Left lung (tissue), 10 donors: ENCODE results near the gene PDIA4. TPM values are rescaled to one million over a fixed set of nuclear protein-coding genes. Genes with fewer than 3 reads are reported as not detected.
"Not testable (repeated sequence)": the region's sequence is repeated elsewhere in the genome, so short reads cannot be mapped to it uniquely, and the experiment has no call there.

Experiments
- ATAC-seq: fragments of 200-7000 bp; cut with Tn5 transposase; one replicate; pipeline ENCODE4 v1.9.1; 2020; ENCODE audit warnings: moderate library complexity
- DNase-seq, 4 donors: peaks; one replicate each; pipeline ENCODE4 v3.0.0-alpha.2; 2013 to 2020
- H3K27ac ChIP-seq, 2 donors: fragments of 200-600 bp; sonication (generic) in 1 of 2; one replicate each; pipeline versions ENCODE4 v1.5.0 to v1.8.0; 2020 to 2021
- H3K27me3 ChIP-seq, 2 donors: fragments of 200-600 bp; sonication (generic) in 1 of 2; one replicate each; pipeline versions ENCODE4 v1.5.0 to v1.8.0; 2020 to 2021
- H3K36me3 ChIP-seq, 2 donors: fragments of 200-600 bp; sonication (generic) in 1 of 2; one replicate each; pipeline versions ENCODE4 v1.5.0 to v1.8.0; 2020 to 2021
- H3K4me1 ChIP-seq, 2 donors: fragments of 200-600 bp; one replicate each; pipeline ENCODE4 v1.8.0; 2021
- H3K4me3 ChIP-seq, 2 donors: fragments of 200-600 bp; sonication (generic) in 1 of 2; one replicate each; pipeline versions ENCODE4 v1.5.0 to v1.8.0; 2020 to 2021; ENCODE audit warnings: mild to moderate bottlenecking in 1 of 2
- H3K9me3 ChIP-seq, 2 donors: fragments of 200-600 bp; sonication (generic) in 1 of 2; one replicate each; pipeline versions ENCODE4 v1.5.0 to v1.8.0; 2020 to 2021
- intact Hi-C, 2 donors: fragments of 100-400 bp; cut with DNase I; formaldehyde crosslinking; loops; one replicate each; pipeline versions ENCODE4 v1.11.2 to v1.14.2; 2022
- polyA plus RNA-seq, 6 donors: library from polyadenylated mRNA; unstranded; fragments of 120-200 nt; gene quantifications; one replicate each; pipeline ENCODE4 v1.2.1, GENCODE V29; 2013; ENCODE audit not compliant: insufficient read length in 6 of 6
- total RNA-seq, 2 donors: library from RNA; stranded (reverse); fragmentation: NEBNext Ultra II Directional; extraction: Animal tissue kit (Norgen Biotek cat#: 25700); gene quantifications; one replicate each; pipeline ENCODE4 v1.2.1, GENCODE V29; 2021
- TF ChIP-seq, protein P1 (sequence below), 2 donors: fragments of 200-600 bp; sonication (generic) in 1 of 2; IDR thresholded peaks; one replicate each; pipeline versions ENCODE4 v1.5.0 to v1.8.0; 2021; ENCODE audit warnings: antibody characterized with exemption in 2 of 2
- donor health status: DM: no; HTN: yes; CAD: no.
- donor health status: DM: no; HTN: no; CAD: no.

The PDIA4 gene
- total and polyA plus RNA-seq, 8 donors, result 136 to 239 (median 172) TPM

DNA sequence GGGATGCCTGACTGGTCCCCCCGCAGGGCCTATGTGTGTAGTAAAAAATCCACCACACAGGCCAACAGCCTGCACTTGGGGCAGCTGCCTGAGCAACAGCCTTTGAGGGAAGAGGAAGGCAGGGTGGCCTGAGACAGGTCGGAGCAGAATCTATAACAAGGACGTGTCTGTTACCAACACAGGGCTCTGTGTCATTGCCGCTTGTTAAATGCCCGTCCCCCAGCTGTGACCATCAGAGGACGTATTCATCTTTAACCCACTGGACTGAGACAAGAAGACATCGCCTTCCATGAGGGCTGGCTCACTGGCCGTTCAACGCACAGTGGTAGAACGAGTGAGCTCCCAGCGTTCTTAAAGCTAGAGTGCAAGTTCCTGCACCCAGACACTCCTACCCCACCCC lies 7.8 kb downstream of the PDIA4 start:
- Histone ChIP-seq H3K36me3 (peaks cover 0 to 55% of the 10 kb centered on the region in 2 donors), H3K4me1 (peaks cover 0 to 6% of the 10 kb centered on the region in 2 donors), H3K27ac (no peak overlapping the region), H3K4me3 (no peak overlapping the region), H3K27me3 (no peaks in the 10 kb centered on the region), H3K9me3 (no peaks in the 10 kb centered on the region)
- TF ChIP-seq, protein P1, sequence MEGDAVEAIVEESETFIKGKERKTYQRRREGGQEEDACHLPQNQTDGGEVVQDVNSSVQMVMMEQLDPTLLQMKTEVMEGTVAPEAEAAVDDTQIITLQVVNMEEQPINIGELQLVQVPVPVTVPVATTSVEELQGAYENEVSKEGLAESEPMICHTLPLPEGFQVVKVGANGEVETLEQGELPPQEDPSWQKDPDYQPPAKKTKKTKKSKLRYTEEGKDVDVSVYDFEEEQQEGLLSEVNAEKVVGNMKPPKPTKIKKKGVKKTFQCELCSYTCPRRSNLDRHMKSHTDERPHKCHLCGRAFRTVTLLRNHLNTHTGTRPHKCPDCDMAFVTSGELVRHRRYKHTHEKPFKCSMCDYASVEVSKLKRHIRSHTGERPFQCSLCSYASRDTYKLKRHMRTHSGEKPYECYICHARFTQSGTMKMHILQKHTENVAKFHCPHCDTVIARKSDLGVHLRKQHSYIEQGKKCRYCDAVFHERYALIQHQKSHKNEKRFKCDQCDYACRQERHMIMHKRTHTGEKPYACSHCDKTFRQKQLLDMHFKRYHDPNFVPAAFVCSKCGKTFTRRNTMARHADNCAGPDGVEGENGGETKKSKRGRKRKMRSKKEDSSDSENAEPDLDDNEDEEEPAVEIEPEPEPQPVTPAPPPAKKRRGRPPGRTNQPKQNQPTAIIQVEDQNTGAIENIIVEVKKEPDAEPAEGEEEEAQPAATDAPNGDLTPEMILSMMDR (IDR thresholded peaks at IDR 0.05), result no peak
- no peak for ATAC-seq
- no peak for DNase-seq
- intact Hi-C loops, result no loop called here

DNA sequence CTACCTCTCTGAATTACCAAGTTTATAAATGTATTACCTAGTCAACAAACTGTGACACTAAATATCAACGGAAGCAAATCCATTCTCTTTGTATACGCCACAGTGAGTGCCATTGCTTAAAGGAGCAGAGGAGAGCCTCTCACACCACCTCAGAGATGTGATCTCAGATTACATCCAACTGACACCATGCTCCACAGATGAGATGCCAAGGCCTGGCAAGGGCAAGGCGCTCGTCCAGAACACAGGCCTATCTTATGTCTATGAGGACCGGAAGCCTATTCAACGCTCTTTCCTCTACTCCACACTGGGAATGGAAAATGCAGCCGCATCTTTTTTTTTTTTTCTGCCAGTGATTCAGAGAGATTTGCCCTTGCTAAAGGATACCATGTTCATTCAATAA lies 11.4 kb downstream of the PDIA4 start:
- H3K36me3 ChIP-seq, result peaks cover 0 to 91% of the 10 kb centered on the region in 2 donors
- no peak for ATAC-seq

DNA sequence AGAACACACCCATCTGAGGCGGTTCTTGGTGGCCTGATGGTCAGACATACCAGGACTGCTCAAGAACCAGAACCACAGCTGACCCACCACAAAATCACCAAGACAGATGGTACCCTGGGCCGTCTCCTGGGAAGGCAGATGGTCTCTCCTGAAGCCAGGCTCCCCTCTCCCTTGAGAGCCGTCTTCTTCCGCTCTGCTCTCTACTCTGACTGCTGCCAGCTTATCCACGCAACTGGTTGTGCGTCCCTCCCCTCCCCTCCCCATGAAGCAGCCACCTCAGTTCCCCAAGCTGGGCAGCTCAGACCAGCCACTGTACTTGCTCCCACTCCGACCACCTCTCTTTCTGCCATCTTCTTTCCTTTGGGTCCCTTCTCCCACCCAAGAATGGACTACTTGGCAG lies 14.0 kb downstream of the PDIA4 start:
- Histone ChIP-seq H3K27ac (no peak overlapping the region), H3K27me3 (no peaks in the 10 kb centered on the region), H3K36me3 (peaks cover 7 to 99% of the 10 kb centered on the region in 2 donors), H3K4me3 (no peak overlapping the region), H3K9me3 (no peaks in the 10 kb centered on the region), H3K4me1 (no peaks in the 10 kb centered on the region)
- intact Hi-C loops, result no loop called here
- ATAC-seq (no peak), DNase-seq (no peak)
- TF ChIP-seq, protein P1 (IDR thresholded peaks at IDR 0.05), result no peak

More for the DNA sequence above, 11.4 kb downstream of the PDIA4 start:
- no peak for DNase-seq
- intact Hi-C loops, result no loop called here
- Histone ChIP-seq H3K4me3 (no peak overlapping the region), H3K9me3 (no peaks in the 10 kb centered on the region), H3K4me1 (no peaks in the 10 kb centered on the region), H3K27ac (no peak overlapping the region), H3K27me3 (no peaks in the 10 kb centered on the region)
- TF ChIP-seq, protein P1 (IDR thresholded peaks at IDR 0.05), result no peak

DNA sequence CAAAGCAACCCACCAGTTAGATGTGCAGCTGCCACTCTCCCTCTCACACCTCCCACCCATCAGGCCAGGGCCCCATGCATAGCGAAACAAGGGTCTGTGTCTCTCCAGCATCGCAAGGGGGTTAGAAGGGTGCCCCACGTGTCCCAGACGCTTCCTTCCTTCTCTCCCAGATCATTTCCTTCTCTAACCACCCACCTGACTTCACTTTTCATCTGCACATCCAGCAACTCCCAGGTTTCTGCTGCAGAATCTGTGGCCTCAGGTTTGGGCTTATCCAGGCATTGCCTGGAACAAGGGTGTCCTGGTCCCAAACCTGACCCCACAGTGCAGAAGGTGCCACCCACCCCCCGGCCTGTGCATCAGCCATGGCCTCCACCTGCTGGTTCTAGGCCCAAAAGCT lies 14.4 kb downstream of the PDIA4 start:
- ATAC-seq (no peak), DNase-seq (no peak)
- TF ChIP-seq, protein P1 (IDR thresholded peaks at IDR 0.05), result no peak
- no peaks in the 10 kb centered on the region for H3K4me1 ChIP-seq
- H3K36me3 ChIP-seq, result peaks cover 7 to 99% of the 10 kb centered on the region in 2 donors
- H3K27ac ChIP-seq, result no peak overlapping the region
- intact Hi-C loops, result no loop called here
- H3K27me3 ChIP-seq, result no peaks in the 10 kb centered on the region
- no peak overlapping the region for H3K4me3 ChIP-seq
- H3K9me3 ChIP-seq, result no peaks in the 10 kb centered on the region

DNA sequence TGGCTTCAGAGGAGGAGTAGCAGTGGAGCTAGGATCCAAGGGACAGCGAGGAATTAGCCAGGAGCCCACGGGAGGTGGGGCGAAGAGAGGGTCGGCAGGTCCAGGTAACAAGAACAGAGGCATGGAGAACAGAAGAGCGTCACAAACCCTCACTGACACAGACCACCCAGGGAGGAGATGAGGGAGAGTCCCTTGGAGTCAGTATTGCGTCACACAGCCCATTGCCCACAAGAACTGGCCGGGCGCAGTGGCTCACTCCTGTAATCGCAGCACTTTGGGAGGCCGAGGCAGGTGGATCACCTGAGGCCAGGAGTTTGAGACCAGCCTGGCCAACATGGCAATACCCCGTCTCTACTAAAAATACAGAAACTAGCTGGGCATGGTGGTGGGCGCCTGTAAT lies 15.6 kb downstream of the PDIA4 start:
- H3K27me3 ChIP-seq, DNase-seq, intact Hi-C loops, H3K4me3 ChIP-seq, H3K4me1 ChIP-seq, ATAC-seq, H3K9me3 ChIP-seq, H3K27ac ChIP-seq: not testable (repeated sequence)
- peaks cover 7 to 100% of the 10 kb centered on the region in 2 donors for H3K36me3 ChIP-seq

DNA sequence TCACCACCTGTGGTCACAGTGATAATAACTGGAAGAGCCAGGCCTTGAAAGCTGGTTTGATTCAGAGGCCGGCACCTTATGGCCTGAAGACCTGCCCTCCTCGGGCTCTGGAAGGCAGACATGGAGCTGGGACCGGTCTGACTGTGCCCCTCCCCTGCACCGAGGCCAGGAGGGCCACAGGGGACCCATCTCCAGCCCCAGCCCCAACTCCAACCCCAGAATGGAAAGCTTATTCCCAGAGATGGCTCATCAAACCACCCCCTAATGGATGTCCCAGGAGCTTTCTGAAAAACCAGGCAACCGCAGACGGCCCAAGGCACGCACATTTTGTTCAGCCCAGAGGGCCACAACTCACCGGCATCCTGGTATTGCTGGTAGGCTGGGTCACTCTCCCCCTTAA lies 16.8 kb downstream of the PDIA4 start:
- no peaks in the 10 kb centered on the region for H3K27me3 ChIP-seq
- ATAC-seq (no peak), DNase-seq (no peak)
- no peaks in the 10 kb centered on the region for H3K9me3 ChIP-seq
- H3K27ac ChIP-seq, result no peak overlapping the region
- intact Hi-C loops, result no loop called here
- H3K36me3 ChIP-seq, result peaks cover 7 to 100% of the 10 kb centered on the region in 2 donors
- H3K4me3 ChIP-seq, result no peak overlapping the region
- H3K4me1 ChIP-seq, result no peaks in the 10 kb centered on the region
- TF ChIP-seq, protein P1 (IDR thresholded peaks at IDR 0.05), result no peak
